ENCODE data around the gene PRRX2.

- TF ChIP-seq ZC3H10 (CRISPR knock-in tag; IDR thresholded peaks at IDR 0.05) (no peak), PATZ1 (CRISPR knock-in tag; IDR thresholded peaks at IDR 0.05; ENCODE audit: borderline replicate concordance) (no peak), SNAI2 (CRISPR knock-in tag; IDR thresholded peaks at IDR 0.05) (no peak), CREB5 (CRISPR knock-in tag; IDR thresholded peaks at IDR 0.05; ENCODE audit: low read depth) (no peak), ZFP30 (CRISPR knock-in tag; IDR thresholded peaks at IDR 0.05) (no peak), ISL1 (CRISPR knock-in tag; IDR thresholded peaks at IDR 0.05) (no peak), RARB (CRISPR knock-in tag; IDR thresholded peaks at IDR 0.05) (no peak), ZNF8 (CRISPR knock-in tag; IDR thresholded peaks at IDR 0.05) (no peak)
Measured at GRCh38 chr9:129661029-129661428, 4.4 kb upstream of the PRRX2 start.
